Tibial nerve (tissue), 4 donors: Measurements from ENCODE around the gene CTDSPL.

Experiments
- CTCF ChIP-seq, 5 experiments: fragments of 200-600 bp in 3 of 5; fragments of 450-650 bp in 2 of 5; sonication (generic) in 3 of 5; IDR thresholded peaks; one replicate each; pipeline ENCODE4 v1.5.1; 2016 to 2019; ENCODE audit warnings: antibody characterized with exemption in 5 of 5, mild to moderate bottlenecking in 3 of 5, moderate library complexity in 2 of 5
- EP300 ChIP-seq, 2 donors: sonication (generic); formaldehyde crosslinking; IDR thresholded peaks; one replicate each; pipeline ENCODE4 v1.6.1; 2017; ENCODE audit warnings: antibody characterized with exemption in 2 of 2, mild to moderate bottlenecking in 1 of 2
- POLR2A ChIP-seq, 2 donors: fragments of 450-650 bp; IDR thresholded peaks; one replicate each; pipeline ENCODE4 v1.6.1; 2017; ENCODE audit warnings: antibody characterized with exemption in 2 of 2, mild to moderate bottlenecking in 2 of 2, moderate library complexity in 2 of 2

- TF ChIP-seq CTCF (IDR thresholded peaks at IDR 0.05) (no peak), POLR2A (IDR thresholded peaks at IDR 0.05) (no peak), EP300 (IDR thresholded peaks at IDR 0.05) (peak in 1 of 2 donors; percentile 28)
Observed at GRCh38 chr3:37905987-37906674, 44.5 kb downstream of the CTDSPL start.
